Measurements from ENCODE around the gene MLLT1. TPM values are rescaled to one million over a fixed set of nuclear protein-coding genes. Genes with fewer than 3 reads are reported as not detected.
A peak's percentile ranks its signal among the peaks of the same experiment; 100 is the strongest.

Gene MLLT1
- total RNA-seq, 1 experiment from 2014 or later = 58.3 TPM

DNA sequence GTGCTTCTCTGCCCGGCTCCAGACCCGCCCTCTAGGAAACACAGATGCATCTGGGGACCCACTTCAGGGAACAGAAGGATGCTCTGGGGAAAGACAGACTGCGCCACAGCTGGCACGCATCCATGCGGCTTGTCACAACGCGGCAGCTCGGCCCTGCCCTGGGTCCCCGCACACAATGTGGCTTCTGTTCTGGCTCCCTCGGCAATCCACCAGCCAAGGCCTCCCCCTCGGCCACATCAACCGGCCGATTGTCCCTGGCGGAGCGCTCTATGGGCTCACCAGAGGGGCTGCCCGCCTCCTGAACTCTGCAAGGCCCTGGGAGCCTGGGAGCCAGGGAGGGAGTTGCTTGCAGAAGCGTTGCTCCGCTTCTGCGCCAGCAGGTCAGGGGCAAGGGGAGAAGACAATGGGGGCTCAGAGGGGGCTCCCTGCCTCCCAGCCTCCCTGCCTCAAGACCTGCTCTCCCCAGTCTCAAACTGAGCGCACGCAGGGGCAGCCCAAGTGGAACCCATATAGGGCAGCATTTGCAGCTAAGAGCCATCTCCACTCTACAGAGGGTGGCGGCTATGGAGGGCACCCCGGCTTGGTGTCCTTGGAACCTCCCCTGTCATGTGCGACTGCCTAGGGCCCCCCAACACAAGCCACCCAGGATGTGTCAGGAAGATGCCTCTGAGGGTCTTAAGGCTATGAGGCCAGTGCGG, 37.9 kb downstream of the MLLT1 start:
- Histone ChIP-seq H3K9me3 (ENCODE audit: control insufficient read depth, insufficient read depth, low read depth, low read length) (no peaks in the 10 kb centered on the region), H3K27me3 (ENCODE audit: control insufficient read depth, insufficient read depth, low read length) (no peaks in the 10 kb centered on the region), H3K4me1 (ENCODE audit: control insufficient read depth, insufficient read depth, low read length) (no peaks in the 10 kb centered on the region), H3K27ac (ENCODE audit: low read length) (no peak overlapping the region), H3K4me3 (ENCODE audit: low read depth in 2 of 2, low read length in 2 of 2) (no peak overlapping the region), H3K36me3 (ENCODE audit: control insufficient read depth, insufficient read depth, low read length) (no peaks in the 10 kb centered on the region)
- TF ChIP-seq, protein P1, sequence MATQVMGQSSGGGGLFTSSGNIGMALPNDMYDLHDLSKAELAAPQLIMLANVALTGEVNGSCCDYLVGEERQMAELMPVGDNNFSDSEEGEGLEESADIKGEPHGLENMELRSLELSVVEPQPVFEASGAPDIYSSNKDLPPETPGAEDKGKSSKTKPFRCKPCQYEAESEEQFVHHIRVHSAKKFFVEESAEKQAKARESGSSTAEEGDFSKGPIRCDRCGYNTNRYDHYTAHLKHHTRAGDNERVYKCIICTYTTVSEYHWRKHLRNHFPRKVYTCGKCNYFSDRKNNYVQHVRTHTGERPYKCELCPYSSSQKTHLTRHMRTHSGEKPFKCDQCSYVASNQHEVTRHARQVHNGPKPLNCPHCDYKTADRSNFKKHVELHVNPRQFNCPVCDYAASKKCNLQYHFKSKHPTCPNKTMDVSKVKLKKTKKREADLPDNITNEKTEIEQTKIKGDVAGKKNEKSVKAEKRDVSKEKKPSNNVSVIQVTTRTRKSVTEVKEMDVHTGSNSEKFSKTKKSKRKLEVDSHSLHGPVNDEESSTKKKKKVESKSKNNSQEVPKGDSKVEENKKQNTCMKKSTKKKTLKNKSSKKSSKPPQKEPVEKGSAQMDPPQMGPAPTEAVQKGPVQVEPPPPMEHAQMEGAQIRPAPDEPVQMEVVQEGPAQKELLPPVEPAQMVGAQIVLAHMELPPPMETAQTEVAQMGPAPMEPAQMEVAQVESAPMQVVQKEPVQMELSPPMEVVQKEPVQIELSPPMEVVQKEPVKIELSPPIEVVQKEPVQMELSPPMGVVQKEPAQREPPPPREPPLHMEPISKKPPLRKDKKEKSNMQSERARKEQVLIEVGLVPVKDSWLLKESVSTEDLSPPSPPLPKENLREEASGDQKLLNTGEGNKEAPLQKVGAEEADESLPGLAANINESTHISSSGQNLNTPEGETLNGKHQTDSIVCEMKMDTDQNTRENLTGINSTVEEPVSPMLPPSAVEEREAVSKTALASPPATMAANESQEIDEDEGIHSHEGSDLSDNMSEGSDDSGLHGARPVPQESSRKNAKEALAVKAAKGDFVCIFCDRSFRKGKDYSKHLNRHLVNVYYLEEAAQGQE (IDR thresholded peaks at IDR 0.05; ENCODE audit: insufficient read depth in 1 of 2, low read depth in 2 of 2, low read length in 1 of 2) = no peak
- TF ChIP-seq SIN3A (IDR thresholded peaks at IDR 0.05; ENCODE audit: borderline replicate concordance, insufficient read depth, low read depth, low read length) = no peak
- TF ChIP-seq TCF7L2 (IDR thresholded peaks at IDR 0.05; ENCODE audit: low read depth, low read length) = no peak
- TF ChIP-seq, protein P2, sequence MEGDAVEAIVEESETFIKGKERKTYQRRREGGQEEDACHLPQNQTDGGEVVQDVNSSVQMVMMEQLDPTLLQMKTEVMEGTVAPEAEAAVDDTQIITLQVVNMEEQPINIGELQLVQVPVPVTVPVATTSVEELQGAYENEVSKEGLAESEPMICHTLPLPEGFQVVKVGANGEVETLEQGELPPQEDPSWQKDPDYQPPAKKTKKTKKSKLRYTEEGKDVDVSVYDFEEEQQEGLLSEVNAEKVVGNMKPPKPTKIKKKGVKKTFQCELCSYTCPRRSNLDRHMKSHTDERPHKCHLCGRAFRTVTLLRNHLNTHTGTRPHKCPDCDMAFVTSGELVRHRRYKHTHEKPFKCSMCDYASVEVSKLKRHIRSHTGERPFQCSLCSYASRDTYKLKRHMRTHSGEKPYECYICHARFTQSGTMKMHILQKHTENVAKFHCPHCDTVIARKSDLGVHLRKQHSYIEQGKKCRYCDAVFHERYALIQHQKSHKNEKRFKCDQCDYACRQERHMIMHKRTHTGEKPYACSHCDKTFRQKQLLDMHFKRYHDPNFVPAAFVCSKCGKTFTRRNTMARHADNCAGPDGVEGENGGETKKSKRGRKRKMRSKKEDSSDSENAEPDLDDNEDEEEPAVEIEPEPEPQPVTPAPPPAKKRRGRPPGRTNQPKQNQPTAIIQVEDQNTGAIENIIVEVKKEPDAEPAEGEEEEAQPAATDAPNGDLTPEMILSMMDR (IDR thresholded peaks at IDR 0.05) = no peak
- in situ Hi-C loops (cut with HindIII; ENCODE audit: low pct_unique_long_range_greater_than_20kb, low sequenced_read_pairs) (no loop called here), intact Hi-C loops (cut with micrococcal nuclease; ENCODE audit: unreplicated experiment) (no loop called here)
- no TSS peak for BruUV-seq (replicated peaks)
- ATAC-seq (no peak), DNase-seq (ENCODE audit: low read depth, low spot score) (no peak)
- ChIA-PET CTCF (no interaction called here), POLR2A (no interaction called here)

DNA sequence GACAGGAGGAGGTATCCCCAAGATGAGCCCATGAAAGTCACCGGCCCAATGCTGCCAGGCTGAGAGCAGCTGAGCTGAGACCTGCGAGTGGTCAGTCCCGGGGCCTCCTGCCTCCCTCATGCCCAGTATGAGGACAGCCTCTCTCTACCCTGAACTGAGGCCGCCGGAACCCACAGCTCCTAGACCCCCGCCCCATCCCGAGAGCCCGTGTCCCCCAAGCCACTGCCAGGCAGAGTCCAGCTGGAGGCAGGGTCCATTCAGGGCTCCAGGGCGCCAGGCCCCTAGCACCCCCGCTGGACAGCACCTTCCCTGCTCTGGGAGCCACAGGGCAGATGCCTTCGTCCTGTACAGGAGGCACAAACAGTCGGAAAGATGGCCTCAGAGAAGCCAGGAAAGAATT, 38.7 kb downstream of the MLLT1 start:
- CTCF ChIA-PET = no interaction called here
- no TSS peak for BruUV-seq (replicated peaks)

More for the DNA sequence above, 38.7 kb downstream of the MLLT1 start:
- Histone ChIP-seq H3K27me3 (ENCODE audit: control insufficient read depth, insufficient read depth, low read length) (no peaks in the 10 kb centered on the region), H3K27ac (ENCODE audit: low read length) (no peak overlapping the region), H3K4me3 (ENCODE audit: low read depth in 2 of 2, low read length in 2 of 2) (no peak overlapping the region), H3K9me3 (ENCODE audit: control insufficient read depth, insufficient read depth, low read depth, low read length) (no peaks in the 10 kb centered on the region), H3K36me3 (ENCODE audit: control insufficient read depth, insufficient read depth, low read length) (no peaks in the 10 kb centered on the region), H3K4me1 (ENCODE audit: control insufficient read depth, insufficient read depth, low read length) (no peaks in the 10 kb centered on the region)
- TF ChIP-seq TCF7L2 (IDR thresholded peaks at IDR 0.05; ENCODE audit: low read depth, low read length) = no peak
- TF ChIP-seq SIN3A (IDR thresholded peaks at IDR 0.05; ENCODE audit: borderline replicate concordance, insufficient read depth, low read depth, low read length) = no peak
- TF ChIP-seq, protein P1 (IDR thresholded peaks at IDR 0.05; ENCODE audit: insufficient read depth in 1 of 2, low read depth in 2 of 2, low read length in 1 of 2) = no peak
- TF ChIP-seq, protein P2 (IDR thresholded peaks at IDR 0.05) = no peak
- no peak for TF ChIP-seq POLR2AphosphoS5 (IDR thresholded peaks at IDR 0.05; ENCODE audit: low read depth, low read length)
- POLR2A ChIA-PET = no interaction called here
- ATAC-seq (0 out of 2 replicates have a peak, but pooled peaks have one; percentile 31), DNase-seq (ENCODE audit: low read depth, low spot score) (no peak)
- in situ Hi-C loops (cut with HindIII; ENCODE audit: low pct_unique_long_range_greater_than_20kb, low sequenced_read_pairs) (no loop called here), intact Hi-C loops (cut with micrococcal nuclease; ENCODE audit: unreplicated experiment) (no loop called here)

Measured in Panc1 (cell line).